Heart left ventricle (tissue), 13 donors: Measurements from ENCODE around the gene MINDY3.
"Not testable (repeated sequence)": the region's sequence is repeated elsewhere in the genome, so short reads cannot be mapped to it uniquely, and the experiment has no call there.

Source experiments
- POLR2A ChIP-seq, 2 donors: fragments of 450-650 bp; IDR thresholded peaks; one replicate each; pipeline ENCODE4 v1.6.1; 2017; ENCODE audit warnings: antibody characterized with exemption in 2 of 2, mild to moderate bottlenecking in 2 of 2, moderate library complexity in 2 of 2
- TF ChIP-seq, protein P1 (sequence below), 12 donors: fragments of 200-600 bp; sonication (generic) in 4 of 12; IDR thresholded peaks; one replicate each; pipeline versions ENCODE4 v1.5.0 to v1.8.0; 2018 to 2022; ENCODE audit warnings: antibody characterized with exemption in 12 of 12, mild to moderate bottlenecking in 5 of 12
- donor health status: ischemic (EF 13 %, LVEDD 7.1; RV severe dilation, severe dysfunction).
- donor health status: DM: no; HTN: yes; CAD: no.
- donor health status: DM: no; HTN: no; CAD: no.
- donor health status: ischemic (EF 25% LVEDD 6.9; RV normal size, moderate dysfunction).
- donor health status: ischemic (EF 25% LVEDD 5.7; RV mildly dilated, moderate dysfunction).
- donor health status: ischemic (EF 35%, LVEDD 5.7; RV mildly dilated, moderate dysfunction).
- donor health status: nonischemic (EF 11% LVEDD 7.7; RV severe dilation, severe dysfunction).
- donor health status: DM: yes; HTN: yes; CAD: no.
- donor health status: PGD.
- donor health status: ischemic (EF 29% LVEDD 5.4; RV normal size, mild dysfunction).
- donor health status: nonischemic (EF 23%, LVEDD 6.1; RV moderate dilation, normal function).

DNA sequence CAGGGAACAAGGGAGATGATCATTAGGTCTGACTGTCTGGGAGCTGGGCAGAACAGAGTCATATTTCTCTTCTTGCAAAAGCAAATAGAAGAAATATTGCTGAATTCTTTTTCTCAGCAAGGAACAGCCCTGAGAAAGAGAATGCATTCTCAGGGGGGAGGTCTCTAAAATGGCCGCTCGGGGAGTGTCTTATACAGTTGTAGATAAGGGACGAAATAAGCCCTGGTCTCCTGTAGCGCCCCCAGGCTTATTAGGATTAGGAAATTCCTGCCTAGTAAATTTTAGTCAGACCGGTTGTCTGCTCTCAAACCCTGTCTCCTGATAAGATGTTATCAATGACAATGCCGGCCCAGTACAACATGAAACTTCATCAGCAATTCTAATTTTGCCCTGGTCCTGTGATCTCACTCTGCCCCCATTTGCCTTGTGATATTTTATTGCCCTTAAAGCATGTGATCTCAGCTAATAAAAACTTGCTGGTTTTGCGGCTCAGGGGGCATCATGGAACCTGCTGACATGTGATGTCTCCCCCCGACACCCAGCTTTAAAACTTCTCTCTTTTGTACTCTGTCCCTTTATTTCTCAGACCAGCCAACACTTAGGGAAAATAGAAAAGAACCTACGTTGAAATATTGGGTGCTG is 9.8 kb downstream of the MINDY3 start:
- not testable (repeated sequence) for TF ChIP-seq POLR2A (IDR thresholded peaks at IDR 0.05)
- TF ChIP-seq, protein P1, sequence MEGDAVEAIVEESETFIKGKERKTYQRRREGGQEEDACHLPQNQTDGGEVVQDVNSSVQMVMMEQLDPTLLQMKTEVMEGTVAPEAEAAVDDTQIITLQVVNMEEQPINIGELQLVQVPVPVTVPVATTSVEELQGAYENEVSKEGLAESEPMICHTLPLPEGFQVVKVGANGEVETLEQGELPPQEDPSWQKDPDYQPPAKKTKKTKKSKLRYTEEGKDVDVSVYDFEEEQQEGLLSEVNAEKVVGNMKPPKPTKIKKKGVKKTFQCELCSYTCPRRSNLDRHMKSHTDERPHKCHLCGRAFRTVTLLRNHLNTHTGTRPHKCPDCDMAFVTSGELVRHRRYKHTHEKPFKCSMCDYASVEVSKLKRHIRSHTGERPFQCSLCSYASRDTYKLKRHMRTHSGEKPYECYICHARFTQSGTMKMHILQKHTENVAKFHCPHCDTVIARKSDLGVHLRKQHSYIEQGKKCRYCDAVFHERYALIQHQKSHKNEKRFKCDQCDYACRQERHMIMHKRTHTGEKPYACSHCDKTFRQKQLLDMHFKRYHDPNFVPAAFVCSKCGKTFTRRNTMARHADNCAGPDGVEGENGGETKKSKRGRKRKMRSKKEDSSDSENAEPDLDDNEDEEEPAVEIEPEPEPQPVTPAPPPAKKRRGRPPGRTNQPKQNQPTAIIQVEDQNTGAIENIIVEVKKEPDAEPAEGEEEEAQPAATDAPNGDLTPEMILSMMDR (IDR thresholded peaks at IDR 0.05): not testable (repeated sequence)
